HepG2 (cell line): ENCODE results near the gene RPL5. TPM values are rescaled to one million over a fixed set of nuclear protein-coding genes. Genes with fewer than 3 reads are reported as not detected.

Experiments used
- ATAC-seq: fragments of 200-7000 bp; cut with Tn5 transposase; 3 replicates; pipeline ENCODE4 v1.9.1; 2020; ENCODE audit warnings: mild to moderate bottlenecking, moderate library complexity
- BruUV-seq: library from RNA; stranded (reverse); fragments of 400-500 nt; replicated peaks from 2 replicates; lab custom pipeline; 2021; lab: Mats Ljungman, UMichigan
- CTCF ChIA-PET: fragments of 300-600 bp; formaldehyde crosslinking; extraction: SDS; loops from one replicate; lab custom pipeline; 2021; ENCODE audit warnings: low total read pairs, inconsistent platforms, low intra/inter-chr PET ratio; lab: Yijun Ruan, JAX
- POLR2A ChIA-PET: fragments of 350-600 bp; sonication (Branson Sonifier 250); formaldehyde crosslinking; loops from one replicate; lab custom pipeline; 2020; ENCODE audit warnings: antibody characterized with exemption, inconsistent platforms; lab: Yijun Ruan, JAX
- DNase-seq: peaks from one replicate; pipeline ENCODE4 v3.0.0-alpha.2; 2015; ENCODE audit warnings: low spot score
- FAIRE-seq: peaks from 3 replicates; lab custom pipeline; 2011; peaks lifted over from hg19 to GRCh38; lab: Jason Lieb, UNC
- H2AFZ ChIP-seq: one replicate; pipeline ENCODE4 v1.6.1; 2011; ENCODE audit warnings: low read length, inconsistent platforms
- H3K27ac ChIP-seq: fragments of 300-600 bp; 3 replicates; pipeline ENCODE4 v1.8.0; 2011; ENCODE audit warnings: mixed run types, mild to moderate bottlenecking, mixed read lengths, low read length, inconsistent platforms; ENCODE audit not compliant: insufficient read depth; ENCODE audit errors: extremely low read length
- H3K27me3 ChIP-seq, 2 experiments: fragments of 200-600 bp in 1 of 2; 2 replicates in 1 of 2; 3 replicates in 1 of 2; pipeline versions ENCODE4 v1.6.0 to v1.8.0; 2011; ENCODE audit warnings: low read length in 2 of 2, mild to moderate bottlenecking in 2 of 2, moderate library complexity in 2 of 2, inconsistent platforms in 1 of 2; ENCODE audit not compliant: insufficient read depth in 2 of 2, control insufficient read depth in 1 of 2
- H3K36me3 ChIP-seq, 2 experiments: fragments of 200-600 bp in 1 of 2; replicated peaks in 1 of 2; 2 replicates in 1 of 2; 3 replicates in 1 of 2; pipeline versions ENCODE4 v1.5.1 to v1.8.0; 2011; ENCODE audit warnings: low read length in 2 of 2, inconsistent platforms in 1 of 2; ENCODE audit not compliant: insufficient read depth in 2 of 2, control insufficient read depth in 1 of 2
- H3K4me1 ChIP-seq: 2 replicates; pipeline ENCODE4 v1.5.1; 2012; ENCODE audit warnings: low read length, inconsistent platforms; ENCODE audit not compliant: insufficient read depth
- H3K4me2 ChIP-seq: 2 replicates; pipeline ENCODE4 v1.6.0; 2011; ENCODE audit warnings: low read depth, low read length, inconsistent platforms
- H3K4me3 ChIP-seq, 3 experiments: fragments of 200-600 bp in 1 of 3; sonication (generic), shearing (Covaris generic) in 1 of 3; replicated peaks in 1 of 3; 2 replicates each; pipeline ENCODE4 v1.5.1; 2011 to 2016; ENCODE audit warnings: low read length in 3 of 3, inconsistent platforms in 2 of 3, low read depth in 2 of 3, mild to moderate bottlenecking in 2 of 3, control low read depth in 1 of 3, mixed read lengths in 1 of 3; ENCODE audit not compliant: insufficient read depth in 1 of 3
- H3K79me2 ChIP-seq: one replicate; pipeline ENCODE4 v1.6.1; 2011; ENCODE audit warnings: low read length, inconsistent platforms; ENCODE audit not compliant: insufficient read depth
- H3K9ac ChIP-seq: 2 replicates; pipeline ENCODE4 v1.6.0; 2011; ENCODE audit warnings: mild to moderate bottlenecking, low read depth, low read length, inconsistent platforms; ENCODE audit not compliant: insufficient read depth
- H3K9me3 ChIP-seq: 2 replicates; pipeline ENCODE4 v1.5.1; 2012; ENCODE audit warnings: mild to moderate bottlenecking, low read length
- H4K20me1 ChIP-seq: 2 replicates; pipeline ENCODE4 v1.6.0; 2011; ENCODE audit warnings: inconsistent platforms, mild to moderate bottlenecking, low read length, moderate library complexity; ENCODE audit not compliant: insufficient read depth
- CBX1 ChIP-seq: IDR thresholded peaks from one replicate; pipeline ENCODE4 v1.6.1; 2016; ENCODE audit warnings: antibody characterized with exemption, low read depth
- FIP1L1 ChIP-seq: fragments of 200-400 bp; formaldehyde crosslinking; IDR thresholded peaks from 2 replicates; pipeline ENCODE4 v1.6.1; 2018; ENCODE audit warnings: low read depth, mild to moderate bottlenecking, low read length, moderate library complexity, borderline replicate concordance; ENCODE audit not compliant: insufficient read depth
- MNT ChIP-seq: fragments of 450-650 bp; IDR thresholded peaks from 2 replicates; pipeline ENCODE4 v1.6.1; 2016
- MXI1 ChIP-seq: IDR thresholded peaks from 3 replicates; pipeline ENCODE4 v1.6.1; 2012; ENCODE audit warnings: low read depth, low read length, inconsistent platforms, borderline replicate concordance
- NBN ChIP-seq: fragments of 450-650 bp; conservative IDR thresholded peaks from 2 replicates; pipeline ENCODE4 v1.6.1; 2017
- NCOA5 ChIP-seq: sonication (generic); formaldehyde crosslinking; IDR thresholded peaks from 2 replicates; pipeline ENCODE4 v1.4.0; 2020; ENCODE audit warnings: missing genetic modification reagents
- NFE2L2 ChIP-seq: fragments of 150-350 bp; IDR thresholded peaks from 2 replicates; pipeline ENCODE4 v1.6.1; 2014; ENCODE audit warnings: low read length
- NR2F1 ChIP-seq, 2 experiments: fragments of 450-650 bp in 1 of 2; formaldehyde crosslinking in 1 of 2; IDR thresholded peaks; 2 replicates each; pipeline versions ENCODE4 v1.5.0 to v1.6.1; 2016 to 2020; ENCODE audit warnings: mild to moderate bottlenecking in 1 of 2, missing compliant biosample characterization in 1 of 2, missing genetic modification reagents in 1 of 2, moderate library complexity in 1 of 2
- SUZ12 ChIP-seq: fragments of 150-350 bp; IDR thresholded peaks from 2 replicates; pipeline ENCODE4 v1.6.1; 2014; ENCODE audit warnings: low read depth, low read length
- ZFAT ChIP-seq: sonication (generic); formaldehyde crosslinking; conservative IDR thresholded peaks from 2 replicates; pipeline ENCODE4 v1.8.1; 2023; ENCODE audit warnings: missing genetic modification reagents, inconsistent platforms
- ZFP90 ChIP-seq: sonication (generic); formaldehyde crosslinking; IDR thresholded peaks from 2 replicates; pipeline ENCODE4 v1.8.0; 2022; ENCODE audit warnings: missing genetic modification reagents, mild to moderate bottlenecking, inconsistent platforms, borderline replicate concordance
- ZNF24 ChIP-seq: fragments of 450-650 bp; IDR thresholded peaks from 2 replicates; pipeline ENCODE4 v1.6.1; 2017; ENCODE audit warnings: antibody characterized with exemption, mild to moderate bottlenecking
- ZNF281 ChIP-seq: sonication (generic); formaldehyde crosslinking; IDR thresholded peaks from 2 replicates; pipeline ENCODE4 v1.4.0; 2020; ENCODE audit warnings: missing genetic modification reagents, borderline replicate concordance
- ZNF512B ChIP-seq: sonication (generic); formaldehyde crosslinking; IDR thresholded peaks from 2 replicates; pipeline ENCODE4 v1.5.1; 2020; ENCODE audit warnings: missing genetic modification reagents, mild to moderate bottlenecking, borderline replicate concordance
- ZNF607 ChIP-seq: sonication (generic); formaldehyde crosslinking; IDR thresholded peaks from 2 replicates; pipeline ENCODE4 v1.5.1; 2020; ENCODE audit warnings: missing genetic modification reagents, mild to moderate bottlenecking, borderline replicate concordance
- ZNF652 ChIP-seq: IDR thresholded peaks from 2 replicates; pipeline ENCODE4 v1.6.1; 2016; ENCODE audit warnings: low read depth, borderline replicate concordance
- ZNF672 ChIP-seq: sonication (generic); formaldehyde crosslinking; IDR thresholded peaks from 2 replicates; pipeline ENCODE4 v1.8.1; 2022; ENCODE audit warnings: missing genetic modification reagents
- ZNF674 ChIP-seq: sonication (generic); formaldehyde crosslinking; IDR thresholded peaks from 2 replicates; pipeline ENCODE4 v1.5.0; 2020; ENCODE audit warnings: low read depth, mild to moderate bottlenecking, missing genetic modification reagents
- WGBS: methylation state at CpG from one replicate; pipeline ENCODE4 v1.1.6; 2017; ENCODE audit warnings: low lambda C conversion rate; 5-methylcytosine and 5-hydroxymethylcytosine counted together
- in situ Hi-C: cut with HindIII; loops from 2 replicates; pipeline ENCODE4 v1.10.0; 2017; ENCODE audit warnings: low pct_unique_long_range_greater_than_20kb; ENCODE audit not compliant: extremely low pct_ligation_motif_present
- intact Hi-C: fragments of 100-400 bp; cut with micrococcal nuclease; formaldehyde crosslinking; loops from one replicate; pipeline ENCODE4 v1.10.0; 2022; ENCODE audit not compliant: unreplicated experiment
- polyA plus RNA-seq, 8 experiments: library from polyadenylated mRNA; depleted of rRNA in 3 of 8; stranded (reverse) in 7 of 8; unstranded in 1 of 8; fragments of >200 nt; fragmentation: Illumina TruSeq in 4 of 8; extraction: Trizol in 4 of 8; gene quantifications; 2 replicates each; pipeline versions ENCODE4 v1.2.1 to v1.2.3, GENCODE V29; 2011 to 2016; ENCODE audit warnings: low read depth in 4 of 8, missing spikeins in 1 of 8, mixed read lengths in 1 of 8; ENCODE audit not compliant: insufficient read depth in 1 of 8
- total RNA-seq, 5 experiments: library from RNA; depleted of rRNA; stranded (reverse); fragments of >200 nt; fragmentation: Illumina TruSeq; extraction: Trizol; gene quantifications; 2 replicates each; pipeline ENCODE4 v1.2.3, GENCODE V29; 2016; ENCODE audit warnings: low read depth in 1 of 5

Gene RPL5
- total and polyA plus RNA-seq, 2 of the 13 experiments (the other 11 are each of a cell fraction or from before 2014, with no cell fraction given), result 2,304 to 2,520 TPM

GRCh38 chr1:92837062-92837461, 5.2 kb downstream of the RPL5 start (continued):
- TF ChIP-seq MNT (no peak), NBN (no peak), ZNF672 (CRISPR knock-in tag) (no peak), ZFP90 (no peak), NCOA5 (no peak), MXI1 (no peak), SUZ12 (no peak), ZNF607 (CRISPR knock-in tag) (no peak)

- H4K20me1 ChIP-seq, result peaks cover 79% of the 10 kb centered on the region
- no TSS peak for BruUV-seq
- no peak for TF ChIP-seq FIP1L1
- no peak for TF ChIP-seq SUZ12
- TF ChIP-seq ZFAT (CRISPR knock-in tag), result no peak
- no peak for TF ChIP-seq CBX1
- TF ChIP-seq ZNF674 (CRISPR knock-in tag), result no peak
- no peak for TF ChIP-seq NFE2L2
- TF ChIP-seq ZNF652 (CRISPR knock-in tag), result no peak
- no peak for TF ChIP-seq NR2F1 (CRISPR knock-in tag; IDR thresholded peaks at IDR 0.05)
- TF ChIP-seq ZNF512B (CRISPR knock-in tag), result no peak
- TF ChIP-seq ZNF24, result no peak
- TF ChIP-seq ZNF281 (CRISPR knock-in tag), result no peak
Observed at GRCh38 chr1:92838519-92838918, 6.7 kb downstream of the RPL5 start.

More at GRCh38 chr1:92838519-92838918, 6.7 kb downstream of the RPL5 start:
- Histone ChIP-seq H3K79me2 (peaks cover 69% of the 10 kb centered on the region), H3K4me3 (no peak overlapping the region), H3K27ac (no peak overlapping the region), H3K36me3 (peaks cover 20 to 96% of the 10 kb centered on the region in 2 experiments), H3K4me1 (peaks cover 66% of the 10 kb centered on the region), H3K4me2 (0 out of 2 replicates have a peak overlapping the region, but pooled peaks have one; percentile 10), H3K27me3 (no peaks in the 10 kb centered on the region), H2AFZ (no peak overlapping the region), H3K9me3 (no peaks in the 10 kb centered on the region), H3K9ac (no peak overlapping the region)
- intact Hi-C loops (no loop called here), in situ Hi-C loops (no loop called here)
- FAIRE-seq, result no peak
- 0% methylated on average over 1 of the region's 1 CpG for WGBS
- POLR2A ChIA-PET, result interaction anchor here (0.9 kb wide), 1 partner anchor 32 kb away, joined by 3 read pairs; no protein-coding TSS in a partner anchor
- DNase-seq, result no peak
- CTCF ChIA-PET, result no interaction called here
- no peak for ATAC-seq
